Measurements from ENCODE around the gene ITPR3.

The ITPR3 gene

DNA sequence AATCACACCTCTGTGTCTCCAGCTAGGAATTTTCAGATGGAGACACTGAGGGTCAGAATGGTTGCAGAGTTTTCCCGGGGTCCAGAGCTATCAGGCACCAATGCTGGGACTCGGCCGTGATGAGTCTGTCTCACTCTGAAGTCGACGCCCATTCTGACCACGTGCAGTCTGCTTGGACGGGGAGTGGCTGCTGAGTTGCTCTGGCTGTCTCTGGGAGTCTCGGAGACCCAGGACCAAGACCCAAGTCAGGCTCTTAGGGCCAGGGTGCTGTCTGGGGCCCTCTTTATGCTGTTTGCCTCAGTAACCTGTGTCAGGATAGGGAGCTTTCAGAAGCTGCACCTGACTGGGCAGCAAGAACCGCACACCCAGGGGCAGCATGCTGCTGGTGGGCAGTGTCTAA lies 121.0 kb downstream of the ITPR3 start:
- no peak for DNase-seq

DNA sequence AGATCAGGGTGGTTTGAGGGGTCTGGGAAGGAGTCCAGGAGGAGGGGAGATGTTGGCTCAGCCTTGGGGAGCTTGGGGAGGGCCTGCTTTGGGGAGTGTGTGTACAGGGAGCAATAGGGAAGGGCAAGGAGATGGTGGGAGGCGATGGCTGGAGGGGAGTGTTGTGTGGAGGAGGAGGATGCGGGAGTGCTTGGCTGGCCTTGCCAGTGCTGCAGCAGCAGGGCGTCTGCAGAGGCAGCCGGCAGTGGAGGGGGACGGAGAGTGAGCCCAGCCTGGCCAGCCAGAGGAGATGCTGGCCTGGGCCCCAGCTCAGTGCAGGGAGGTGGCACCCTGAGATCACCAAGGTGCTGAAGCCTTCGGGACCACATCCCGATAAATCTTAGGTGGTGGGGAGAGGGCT lies 121.7 kb downstream of the ITPR3 start:
- no peak for DNase-seq

GRCh38 chr6:33744001-33744848 lies 123.1 kb downstream of the ITPR3 start:
- peak; percentile 76 for DNase-seq

GRCh38 chr6:33744895-33745546 lies 123.9 kb downstream of the ITPR3 start:
- no peak for DNase-seq

- no peak for DNase-seq
These were observed 124.4 kb downstream of the ITPR3 start for GRCh38 chr6:33745548-33745947.

Measured in CD4-positive, alpha-beta T cell treated with Interleukin-12 subunit alpha and Interleukin-12 subunit beta, for 1 hour (primary cell).